ENCODE results near the gene FYCO1. TPM values are rescaled to one million over a fixed set of nuclear protein-coding genes. Genes with fewer than 3 reads are reported as not detected.

Gene FYCO1
- total RNA-seq, 1 donor from 2014 or later: 56.2 TPM

- H3K4me1 ChIP-seq: no peaks in the 10 kb centered on the region
- no peaks in the 10 kb centered on the region for H3K36me3 ChIP-seq
- no peaks in the 10 kb centered on the region for H3K27me3 ChIP-seq
- no peak for TF ChIP-seq CTCF (IDR thresholded peaks at IDR 0.05)
- H3K9me3 ChIP-seq: no peaks in the 10 kb centered on the region
- DNase-seq (ENCODE audit: low spot score in 2 of 2): no peak
- no peak overlapping the region for H3K4me3 ChIP-seq
- intact Hi-C loops (cut with DNase I): no loop called here
- no peak overlapping the region for H3K27ac ChIP-seq
Observed at GRCh38 chr3:45870099-45870498, 125.5 kb downstream of the FYCO1 start.

- Histone ChIP-seq H3K4me3 (no peak overlapping the region), H3K36me3 (no peaks in the 10 kb centered on the region), H3K9me3 (no peaks in the 10 kb centered on the region), H3K4me1 (no peaks in the 10 kb centered on the region), H3K27me3 (no peaks in the 10 kb centered on the region), H3K27ac (no peak overlapping the region)
- intact Hi-C loops (cut with DNase I): no loop called here
- no peak for DNase-seq (ENCODE audit: low spot score in 2 of 2)
- no peak for TF ChIP-seq CTCF (IDR thresholded peaks at IDR 0.05)
Observed at GRCh38 chr3:45869638-45870037, 126.0 kb downstream of the FYCO1 start.

- intact Hi-C loops (cut with DNase I): no loop called here
- Histone ChIP-seq H3K27me3 (no peaks in the 10 kb centered on the region), H3K4me3 (no peak overlapping the region), H3K36me3 (no peaks in the 10 kb centered on the region), H3K9me3 (no peaks in the 10 kb centered on the region), H3K4me1 (no peaks in the 10 kb centered on the region), H3K27ac (no peak overlapping the region)
- no peak for DNase-seq (ENCODE audit: low spot score in 2 of 2)
- no peak for TF ChIP-seq CTCF (IDR thresholded peaks at IDR 0.05)
Observed at GRCh38 chr3:45868650-45869049, 127.0 kb downstream of the FYCO1 start.

GRCh38 chr3:45868213-45868612 lies 127.4 kb downstream of the FYCO1 start:
- H3K36me3 ChIP-seq: no peaks in the 10 kb centered on the region
- no peak for TF ChIP-seq CTCF (IDR thresholded peaks at IDR 0.05)
- no peak overlapping the region for H3K4me3 ChIP-seq
- no peak for DNase-seq (ENCODE audit: low spot score in 2 of 2)
- no peak overlapping the region for H3K27ac ChIP-seq
- no peaks in the 10 kb centered on the region for H3K27me3 ChIP-seq
- intact Hi-C loops (cut with DNase I): no loop called here
- H3K9me3 ChIP-seq: no peaks in the 10 kb centered on the region
- H3K4me1 ChIP-seq: no peaks in the 10 kb centered on the region

Other genes starting within 250 kb of the FYCO1 start
- gene SLC6A20, start 199.3 kb downstream of the FYCO1 start, total RNA-seq: not detected
- 6.7 TPM for gene LZTFL1, start 153.7 kb downstream of the FYCO1 start, total RNA-seq
- not detected for gene CCR9, start 109.3 kb downstream of the FYCO1 start, total RNA-seq
- 2.1 TPM for gene CXCR6, start 52.4 kb downstream of the FYCO1 start, total RNA-seq
- not detected for gene XCR1, start 31.7 kb upstream of the FYCO1 start, total RNA-seq
- gene CCR1, start 212.5 kb upstream of the FYCO1 start, total RNA-seq: 10.2 TPM
- gene CCR3, start 246.6 kb upstream of the FYCO1 start, total RNA-seq: not detected